ENCODE results near the gene ICAM2.

The ICAM2 gene

GRCh38 chr17:63988741-63989621 is 31.5 kb downstream of the ICAM2 start:
- Histone ChIP-seq H3K4me2 (ENCODE audit: low read depth, low read length) (no peak overlapping the region), H3K27ac (ENCODE audit: low read length) (no peak overlapping the region), H2AFZ (ENCODE audit: low read length) (no peak overlapping the region)

GRCh38 chr17:63988127-63988478 is 32.3 kb downstream of the ICAM2 start:
- Histone ChIP-seq H2AFZ (ENCODE audit: low read length) (no peak overlapping the region), H3K9ac (ENCODE audit: low read length) (no peak overlapping the region), H3K9me2 (replicated peaks; ENCODE audit: insufficient read depth, low read length) (no peaks in the 10 kb centered on the region), H3K36me3 (replicated peaks; ENCODE audit: insufficient read depth, low read length) (no peaks in the 10 kb centered on the region), H3K4me2 (ENCODE audit: low read depth, low read length) (no peak overlapping the region), H3K79me2 (ENCODE audit: low read length) (no peaks in the 10 kb centered on the region), H3K4me1 (ENCODE audit: low read length) (peaks cover 6% of the 10 kb centered on the region; the same call in 1 of the 2 replicates), H3K27me3 (replicated peaks; ENCODE audit: insufficient read depth, low read length) (0 out of 2 replicates have a peak, but pooled peaks cover 3% of the 10 kb centered on the region), H3F3A (ENCODE audit: insufficient read depth, low read length) (no peaks in the 10 kb centered on the region), H3K27ac (ENCODE audit: low read length) (no peak overlapping the region), H4K20me1 (ENCODE audit: insufficient read depth, low read length) (no peaks in the 10 kb centered on the region), H3K9me3 (replicated peaks; ENCODE audit: insufficient read depth, low read length) (no peaks in the 10 kb centered on the region), H3K4me3 (ENCODE audit: low read length) (no peak overlapping the region)
- no peak for DNase-seq
- TF ChIP-seq CTCF (IDR thresholded peaks at IDR 0.05; ENCODE audit: low read length) (no peak), EZH2phosphoT487 (IDR thresholded peaks at IDR 0.05; ENCODE audit: low read length) (no peak), EZH2 (optimal IDR thresholded peaks at IDR 0.05; ENCODE audit: low read depth, low read length) (no peak)

More at GRCh38 chr17:63988741-63989621, 31.5 kb downstream of the ICAM2 start:
- no peak for TF ChIP-seq EZH2phosphoT487 (IDR thresholded peaks at IDR 0.05; ENCODE audit: low read length)
- TF ChIP-seq CTCF (IDR thresholded peaks at IDR 0.05; ENCODE audit: low read length): no peak
- no peak for TF ChIP-seq EZH2 (optimal IDR thresholded peaks at IDR 0.05; ENCODE audit: low read depth, low read length)
- H3K9ac ChIP-seq (ENCODE audit: low read length): no peak overlapping the region
- H3K27me3 ChIP-seq (replicated peaks; ENCODE audit: insufficient read depth, low read length): 0 out of 2 replicates have a peak, but pooled peaks cover 3% of the 10 kb centered on the region
- no peak for DNase-seq
- H4K20me1 ChIP-seq (ENCODE audit: insufficient read depth, low read length): no peaks in the 10 kb centered on the region
- H3K9me3 ChIP-seq (replicated peaks; ENCODE audit: insufficient read depth, low read length): no peaks in the 10 kb centered on the region
- H3K4me1 ChIP-seq (ENCODE audit: low read length): peaks cover 6% of the 10 kb centered on the region; the same call in 1 of the 2 replicates
- no peaks in the 10 kb centered on the region for H3K9me2 ChIP-seq (replicated peaks; ENCODE audit: insufficient read depth, low read length)
- H3K79me2 ChIP-seq (ENCODE audit: low read length): no peaks in the 10 kb centered on the region
- H3K36me3 ChIP-seq (replicated peaks; ENCODE audit: insufficient read depth, low read length): no peaks in the 10 kb centered on the region
- H3F3A ChIP-seq (ENCODE audit: insufficient read depth, low read length): no peaks in the 10 kb centered on the region
- no peak overlapping the region for H3K4me3 ChIP-seq (ENCODE audit: low read length)

GRCh38 chr17:63987221-63988126 is 33.0 kb downstream of the ICAM2 start:
- H3K27ac ChIP-seq (ENCODE audit: low read length): no peak overlapping the region

More at GRCh38 chr17:63987221-63988126, 33.0 kb downstream of the ICAM2 start:
- no peaks in the 10 kb centered on the region for H3F3A ChIP-seq (ENCODE audit: insufficient read depth, low read length)
- H4K20me1 ChIP-seq (ENCODE audit: insufficient read depth, low read length): no peaks in the 10 kb centered on the region
- H3K9ac ChIP-seq (ENCODE audit: low read length): no peak overlapping the region
- H3K4me3 ChIP-seq (ENCODE audit: low read length): no peak overlapping the region
- H3K9me3 ChIP-seq (replicated peaks; ENCODE audit: insufficient read depth, low read length): no peaks in the 10 kb centered on the region
- H3K9me2 ChIP-seq (replicated peaks; ENCODE audit: insufficient read depth, low read length): no peaks in the 10 kb centered on the region
- H3K36me3 ChIP-seq (replicated peaks; ENCODE audit: insufficient read depth, low read length): no peaks in the 10 kb centered on the region
- no peak for DNase-seq
- 0 out of 2 replicates have a peak overlapping the region, but pooled peaks have one; percentile 23 for H3K4me2 ChIP-seq (ENCODE audit: low read depth, low read length)
- TF ChIP-seq EZH2 (optimal IDR thresholded peaks at IDR 0.05; ENCODE audit: low read depth, low read length): no peak
- TF ChIP-seq CTCF (IDR thresholded peaks at IDR 0.05; ENCODE audit: low read length): no peak
- H3K4me1 ChIP-seq (ENCODE audit: low read length): peaks cover 6% of the 10 kb centered on the region; the same call in 1 of the 2 replicates
- H3K27me3 ChIP-seq (replicated peaks; ENCODE audit: insufficient read depth, low read length): 0 out of 2 replicates have a peak, but pooled peaks cover 1% of the 10 kb centered on the region
- H2AFZ ChIP-seq (ENCODE audit: low read length): no peak overlapping the region
- H3K79me2 ChIP-seq (ENCODE audit: low read length): no peaks in the 10 kb centered on the region
